HG03025 (cell line): ENCODE results near the gene WFDC8.

Experiments
- ATAC-seq: cut with Tn5 transposase; IDR thresholded peaks from one replicate; pipeline ENCODE4 v1.9.1; 2021; ENCODE audit warnings: mild to moderate bottlenecking, moderate library complexity; ENCODE audit not compliant: unreplicated experiment, low FRiP score

Gene WFDC8

GRCh38 chr20:45550765-45551164 is 28.3 kb downstream of the WFDC8 start:
- ATAC-seq = no peak

GRCh38 chr20:45548410-45548809 is 30.7 kb downstream of the WFDC8 start:
- no peak for ATAC-seq

GRCh38 chr20:45547206-45547770 is 31.8 kb downstream of the WFDC8 start, which contains the start of gene EPPIN:
EPPIN (minus strand) TSS chr20:45547401; CDS start chr20:45547357, 44 bp downstream.
- no peak for ATAC-seq

GRCh38 chr20:45545754-45546453 is 33.2 kb downstream of the WFDC8 start:
- ATAC-seq = no peak

GRCh38 chr20:45545351-45545750 is 33.7 kb downstream of the WFDC8 start:
- ATAC-seq = no peak

GRCh38 chr20:45539382-45539781 is 39.7 kb downstream of the WFDC8 start, which contains the start of gene WFDC6:
WFDC6 (minus strand) TSS chr20:45539482; CDS start chr20:45539407, 75 bp downstream.
- no peak for ATAC-seq

GRCh38 chr20:45538209-45538799 is 40.8 kb downstream of the WFDC8 start:
- no peak for ATAC-seq

- no peak for ATAC-seq
Observed at GRCh38 chr20:45527294-45527693, 51.8 kb downstream of the WFDC8 start.

GRCh38 chr20:45523821-45524220 is 55.3 kb downstream of the WFDC8 start:
- no peak for ATAC-seq

GRCh38 chr20:45518282-45518681 is 60.8 kb downstream of the WFDC8 start:
- ATAC-seq = no peak

GRCh38 chr20:45515147-45515913 is 63.8 kb downstream of the WFDC8 start, which contains the start of gene SPINT3:
SPINT3 (minus strand) TSS chr20:45515622; CDS start chr20:45515608, 14 bp downstream.
- no peak for ATAC-seq

GRCh38 chr20:45510242-45510862 is 68.7 kb downstream of the WFDC8 start:
- no peak for ATAC-seq

- no peak for ATAC-seq
Observed at GRCh38 chr20:45509091-45509490, 70.0 kb downstream of the WFDC8 start.

- no peak for ATAC-seq
Observed at GRCh38 chr20:45508068-45508886, 70.8 kb downstream of the WFDC8 start.

GRCh38 chr20:45507011-45507820 is 71.9 kb downstream of the WFDC8 start:
- no peak for ATAC-seq

GRCh38 chr20:45506398-45506797 is 72.7 kb downstream of the WFDC8 start:
- no peak for ATAC-seq

- ATAC-seq = no peak
Observed at GRCh38 chr20:45503403-45503802, 75.7 kb downstream of the WFDC8 start.

GRCh38 chr20:45502561-45502960 is 76.5 kb downstream of the WFDC8 start:
- no peak for ATAC-seq
